Panc1 (cell line): ENCODE measurements around the gene FFAR2. TPM values are rescaled to one million over a fixed set of nuclear protein-coding genes. Genes with fewer than 3 reads are reported as not detected.
A peak's percentile ranks its signal among the peaks of the same experiment; 100 is the strongest.

Experiments used
- ATAC-seq: fragments of 200-7000 bp; cut with Tn5 transposase; 2 replicates; pipeline ENCODE4 v1.9.1; 2020; ENCODE audit warnings: mild to moderate bottlenecking, moderate library complexity
- BruUV-seq: library from RNA; stranded (reverse); fragments of 400-500 nt; replicated peaks from 2 replicates; lab custom pipeline; 2021; lab: Mats Ljungman, UMichigan
- CTCF ChIA-PET: fragments of 300-600 bp; sonication (Branson Sonifier 250); formaldehyde crosslinking; loops from one replicate; lab custom pipeline; 2022; ENCODE audit warnings: antibody characterized with exemption; lab: Charles Lee
- POLR2A ChIA-PET: fragments of 300-600 bp; sonication (Branson Sonifier 250); formaldehyde crosslinking; loops from one replicate; lab custom pipeline; 2022; ENCODE audit warnings: antibody characterized with exemption; lab: Charles Lee
- DNase-seq: peaks from one replicate; pipeline ENCODE4 v3.0.0-alpha.2; 2010; ENCODE audit warnings: low read depth, low spot score
- H3K27ac ChIP-seq: 2 replicates; pipeline ENCODE4 v1.5.1; 2011; ENCODE audit warnings: mild to moderate bottlenecking, low read length, inconsistent platforms
- H3K27me3 ChIP-seq: fragments of 200-500 bp; sonication (Bioruptor generic); 2 replicates; pipeline ENCODE4 v1.6.0; 2014; ENCODE audit warnings: low read length, inconsistent platforms; ENCODE audit not compliant: control insufficient read depth, insufficient read depth
- H3K36me3 ChIP-seq: fragments of 200-500 bp; sonication (Bioruptor generic); 2 replicates; pipeline ENCODE4 v1.5.1; 2014; ENCODE audit warnings: inconsistent platforms, mild to moderate bottlenecking, low read length, moderate library complexity; ENCODE audit not compliant: control insufficient read depth, insufficient read depth
- H3K4me1 ChIP-seq: 2 replicates; pipeline ENCODE4 v1.5.1; 2011; ENCODE audit warnings: inconsistent platforms, mild to moderate bottlenecking, low read length, moderate library complexity; ENCODE audit not compliant: control insufficient read depth, insufficient read depth
- H3K4me3 ChIP-seq, 2 experiments: 2 replicates each; pipeline ENCODE4 v1.5.1; 2011 to 2012; ENCODE audit warnings: low read depth in 2 of 2, low read length in 2 of 2, mild to moderate bottlenecking in 2 of 2, inconsistent platforms in 1 of 2, moderate library complexity in 1 of 2
- H3K9me3 ChIP-seq: fragments of 200-500 bp; sonication (Bioruptor generic); 2 replicates; pipeline ENCODE4 v1.5.1; 2014; ENCODE audit warnings: low read depth, mild to moderate bottlenecking, inconsistent platforms, low read length, moderate library complexity; ENCODE audit not compliant: control insufficient read depth, insufficient read depth
- POLR2AphosphoS5 ChIP-seq: IDR thresholded peaks from 2 replicates; pipeline ENCODE4 v1.6.1; 2012; ENCODE audit warnings: mild to moderate bottlenecking, low read depth, low read length, moderate library complexity
- SIN3A ChIP-seq: IDR thresholded peaks from 2 replicates; pipeline ENCODE4 v1.6.1; 2012; ENCODE audit warnings: low read depth, mild to moderate bottlenecking, low read length, moderate library complexity, borderline replicate concordance; ENCODE audit not compliant: insufficient read depth
- TCF7L2 ChIP-seq: IDR thresholded peaks from 2 replicates; pipeline ENCODE4 v1.6.1; 2011; ENCODE audit warnings: mild to moderate bottlenecking, low read depth, low read length, inconsistent platforms
- in situ Hi-C: cut with HindIII; loops from 2 replicates; pipeline ENCODE4 v1.10.0; 2016; ENCODE audit warnings: low sequenced_read_pairs, low pct_unique_long_range_greater_than_20kb
- intact Hi-C: fragments of 100-400 bp; cut with micrococcal nuclease; formaldehyde crosslinking; loops from one replicate; pipeline ENCODE4 v1.10.0; 2022; ENCODE audit not compliant: unreplicated experiment
- total RNA-seq: library from RNA; stranded (reverse); gene quantifications from one replicate; pipeline ENCODE4 v1.2.1, GENCODE V29; 2021; ENCODE audit not compliant: unreplicated experiment
- TF ChIP-seq, protein P1 (sequence below): fragments of 450-650 bp; IDR thresholded peaks from 2 replicates; pipeline ENCODE4 v1.5.1; 2017; ENCODE audit warnings: mild to moderate bottlenecking
- TF ChIP-seq, protein P2 (sequence below), 2 experiments: IDR thresholded peaks; 2 replicates each; pipeline ENCODE4 v1.6.1; 2011 to 2012; ENCODE audit warnings: low read depth in 2 of 2, control low read depth in 1 of 2, low read length in 1 of 2, mild to moderate bottlenecking in 1 of 2, moderate library complexity in 1 of 2; ENCODE audit not compliant: insufficient read depth in 1 of 2

FFAR2 gene
- total RNA-seq, 1 experiment from 2014 or later = not detected

DNA sequence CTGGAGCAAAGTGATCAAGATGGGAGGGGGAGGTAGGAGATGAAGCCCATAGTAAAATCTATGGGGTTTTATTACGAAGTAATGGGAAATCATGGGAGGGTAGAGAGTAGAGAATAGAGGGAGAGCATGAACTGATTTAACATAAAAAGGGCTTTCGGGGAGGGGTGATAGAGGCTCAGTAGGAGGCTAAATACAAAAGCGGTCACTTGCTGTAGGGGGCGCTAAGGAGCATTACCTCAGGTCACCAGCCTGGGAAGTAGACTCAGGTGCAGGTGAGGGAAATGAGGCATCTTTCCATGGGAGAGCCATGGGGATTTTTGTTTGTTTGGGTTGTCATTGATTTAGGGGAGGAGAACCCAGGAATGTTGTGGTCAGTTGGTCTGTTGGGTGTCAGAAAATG is 28.1 kb downstream of the FFAR2 start:
- ATAC-seq (no peak), DNase-seq (no peak)
- H3K9me3 ChIP-seq = no peaks in the 10 kb centered on the region
- no peaks in the 10 kb centered on the region for H3K36me3 ChIP-seq
- H3K27ac ChIP-seq = no peak overlapping the region
- ChIA-PET POLR2A (no interaction called here), CTCF (no interaction called here)
- BruUV-seq = no TSS peak
- TF ChIP-seq, protein P1, sequence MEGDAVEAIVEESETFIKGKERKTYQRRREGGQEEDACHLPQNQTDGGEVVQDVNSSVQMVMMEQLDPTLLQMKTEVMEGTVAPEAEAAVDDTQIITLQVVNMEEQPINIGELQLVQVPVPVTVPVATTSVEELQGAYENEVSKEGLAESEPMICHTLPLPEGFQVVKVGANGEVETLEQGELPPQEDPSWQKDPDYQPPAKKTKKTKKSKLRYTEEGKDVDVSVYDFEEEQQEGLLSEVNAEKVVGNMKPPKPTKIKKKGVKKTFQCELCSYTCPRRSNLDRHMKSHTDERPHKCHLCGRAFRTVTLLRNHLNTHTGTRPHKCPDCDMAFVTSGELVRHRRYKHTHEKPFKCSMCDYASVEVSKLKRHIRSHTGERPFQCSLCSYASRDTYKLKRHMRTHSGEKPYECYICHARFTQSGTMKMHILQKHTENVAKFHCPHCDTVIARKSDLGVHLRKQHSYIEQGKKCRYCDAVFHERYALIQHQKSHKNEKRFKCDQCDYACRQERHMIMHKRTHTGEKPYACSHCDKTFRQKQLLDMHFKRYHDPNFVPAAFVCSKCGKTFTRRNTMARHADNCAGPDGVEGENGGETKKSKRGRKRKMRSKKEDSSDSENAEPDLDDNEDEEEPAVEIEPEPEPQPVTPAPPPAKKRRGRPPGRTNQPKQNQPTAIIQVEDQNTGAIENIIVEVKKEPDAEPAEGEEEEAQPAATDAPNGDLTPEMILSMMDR = peak; percentile 67
- TF ChIP-seq POLR2AphosphoS5 = no peak
- in situ Hi-C loops = no loop called here
- no peak overlapping the region for H3K4me3 ChIP-seq
- H3K4me1 ChIP-seq = no peaks in the 10 kb centered on the region
- intact Hi-C loops = no loop called here
- no peaks in the 10 kb centered on the region for H3K27me3 ChIP-seq

DNA sequence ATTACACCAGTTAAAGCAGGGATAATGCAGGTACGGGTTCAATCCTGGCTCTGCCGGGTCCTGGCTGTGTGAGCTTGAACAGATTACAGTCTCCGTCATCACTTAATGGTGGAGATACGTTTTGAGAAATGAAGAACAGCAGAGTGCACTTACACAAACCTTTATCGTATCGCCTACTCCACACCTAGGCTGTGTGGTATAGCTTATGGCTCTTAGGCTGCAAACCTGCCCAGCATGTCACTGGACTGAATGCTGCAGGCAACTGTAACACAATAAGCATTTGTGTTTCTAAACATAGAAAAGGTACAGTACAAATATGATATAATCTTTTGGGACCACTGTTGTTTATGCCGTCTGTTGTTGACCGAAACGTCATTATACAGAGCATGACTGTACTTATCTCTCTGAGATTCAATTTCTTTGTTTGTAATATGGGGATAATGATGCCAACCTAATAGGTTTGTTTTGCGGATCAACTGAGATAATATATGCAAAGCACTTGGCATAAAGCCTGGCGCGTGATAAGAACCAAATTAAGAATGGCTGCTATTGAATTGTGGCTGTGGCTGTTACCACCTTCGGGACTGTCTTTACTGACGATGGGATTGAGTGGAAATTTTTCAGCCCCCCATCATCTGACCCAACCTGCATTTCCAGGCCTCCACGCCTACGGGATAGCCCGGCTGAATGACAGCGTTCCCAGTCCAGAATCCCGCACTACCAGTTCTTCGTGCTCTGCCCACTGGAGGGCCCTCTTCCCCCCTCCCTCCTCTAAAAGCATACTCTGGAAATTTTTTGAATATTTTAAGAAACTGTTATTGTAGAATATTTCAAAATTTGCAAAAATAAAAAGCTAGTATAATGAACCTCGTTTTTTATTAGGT is 31.0 kb downstream of the FFAR2 start:
- intact Hi-C loops = no loop called here
- ChIA-PET POLR2A (no interaction called here), CTCF (no interaction called here)
- Histone ChIP-seq H3K4me3 (no peak overlapping the region), H3K4me1 (no peaks in the 10 kb centered on the region), H3K9me3 (no peaks in the 10 kb centered on the region), H3K27me3 (no peaks in the 10 kb centered on the region), H3K36me3 (no peaks in the 10 kb centered on the region), H3K27ac (no peak overlapping the region)
- TF ChIP-seq TCF7L2 (no peak), SIN3A (no peak), POLR2AphosphoS5 (no peak)
- TF ChIP-seq, protein P2, sequence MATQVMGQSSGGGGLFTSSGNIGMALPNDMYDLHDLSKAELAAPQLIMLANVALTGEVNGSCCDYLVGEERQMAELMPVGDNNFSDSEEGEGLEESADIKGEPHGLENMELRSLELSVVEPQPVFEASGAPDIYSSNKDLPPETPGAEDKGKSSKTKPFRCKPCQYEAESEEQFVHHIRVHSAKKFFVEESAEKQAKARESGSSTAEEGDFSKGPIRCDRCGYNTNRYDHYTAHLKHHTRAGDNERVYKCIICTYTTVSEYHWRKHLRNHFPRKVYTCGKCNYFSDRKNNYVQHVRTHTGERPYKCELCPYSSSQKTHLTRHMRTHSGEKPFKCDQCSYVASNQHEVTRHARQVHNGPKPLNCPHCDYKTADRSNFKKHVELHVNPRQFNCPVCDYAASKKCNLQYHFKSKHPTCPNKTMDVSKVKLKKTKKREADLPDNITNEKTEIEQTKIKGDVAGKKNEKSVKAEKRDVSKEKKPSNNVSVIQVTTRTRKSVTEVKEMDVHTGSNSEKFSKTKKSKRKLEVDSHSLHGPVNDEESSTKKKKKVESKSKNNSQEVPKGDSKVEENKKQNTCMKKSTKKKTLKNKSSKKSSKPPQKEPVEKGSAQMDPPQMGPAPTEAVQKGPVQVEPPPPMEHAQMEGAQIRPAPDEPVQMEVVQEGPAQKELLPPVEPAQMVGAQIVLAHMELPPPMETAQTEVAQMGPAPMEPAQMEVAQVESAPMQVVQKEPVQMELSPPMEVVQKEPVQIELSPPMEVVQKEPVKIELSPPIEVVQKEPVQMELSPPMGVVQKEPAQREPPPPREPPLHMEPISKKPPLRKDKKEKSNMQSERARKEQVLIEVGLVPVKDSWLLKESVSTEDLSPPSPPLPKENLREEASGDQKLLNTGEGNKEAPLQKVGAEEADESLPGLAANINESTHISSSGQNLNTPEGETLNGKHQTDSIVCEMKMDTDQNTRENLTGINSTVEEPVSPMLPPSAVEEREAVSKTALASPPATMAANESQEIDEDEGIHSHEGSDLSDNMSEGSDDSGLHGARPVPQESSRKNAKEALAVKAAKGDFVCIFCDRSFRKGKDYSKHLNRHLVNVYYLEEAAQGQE (IDR thresholded peaks at IDR 0.05; ENCODE audit: insufficient read depth in 1 of 2, low read depth in 2 of 2, low read length in 1 of 2) = no peak
- TF ChIP-seq, protein P1 = no peak
- in situ Hi-C loops = no loop called here
- no TSS peak for BruUV-seq
- no peak for ATAC-seq
- no peak for DNase-seq
